Transverse colon (tissue), 4 donors: ENCODE data around the gene AP1AR. TPM values are rescaled to one million over a fixed set of nuclear protein-coding genes. Genes with fewer than 3 reads are reported as not detected.
"Not testable (repeated sequence)": the region's sequence is repeated elsewhere in the genome, so short reads cannot be mapped to it uniquely, and the experiment has no call there.

Experiments used
- DNase-seq: peaks from one replicate; pipeline ENCODE4 v3.0.0-alpha.2; 2019
- H3K27ac ChIP-seq, 4 donors: fragments of 200-600 bp; sonication (generic); 2 replicates each; pipeline ENCODE4 v1.5.1; 2016 to 2018; ENCODE audit warnings: inconsistent platforms in 4 of 4
- H3K27me3 ChIP-seq: fragments of 200-600 bp; sonication (generic); 2 replicates; pipeline ENCODE4 v1.5.1; 2017; ENCODE audit warnings: inconsistent platforms
- H3K36me3 ChIP-seq, 4 donors: fragments of 200-600 bp; sonication (generic); 2 replicates each; pipeline ENCODE4 v1.5.1; 2017 to 2019; ENCODE audit warnings: inconsistent platforms in 4 of 4
- H3K4me1 ChIP-seq, 4 donors: fragments of 200-600 bp; sonication (generic); 2 replicates each; pipeline ENCODE4 v1.5.1; 2017 to 2020; ENCODE audit warnings: inconsistent platforms in 4 of 4
- H3K4me3 ChIP-seq, 4 donors: fragments of 200-600 bp; sonication (generic); 1 replicate in 1 of 4; 2 replicates in 3 of 4; pipeline versions ENCODE4 v1.5.1 to v1.6.1; 2017 to 2019; ENCODE audit warnings: inconsistent platforms in 4 of 4
- H3K9me3 ChIP-seq, 2 donors: fragments of 200-600 bp; sonication (generic); 2 replicates each; pipeline ENCODE4 v1.5.1; 2017 to 2019; ENCODE audit warnings: inconsistent platforms in 2 of 2
- CTCF ChIP-seq, 5 experiments: fragments of 200-600 bp in 3 of 5; fragments of 450-650 bp in 2 of 5; sonication (generic) in 3 of 5; IDR thresholded peaks; 1 replicate in 2 of 5; 2 replicates in 3 of 5; pipeline ENCODE4 v1.5.1; 2016 to 2017; ENCODE audit warnings: antibody characterized with exemption in 5 of 5, inconsistent platforms in 3 of 5, mild to moderate bottlenecking in 2 of 5, moderate library complexity in 1 of 5
- EP300 ChIP-seq: sonication (generic); formaldehyde crosslinking; IDR thresholded peaks from one replicate; pipeline ENCODE4 v1.6.1; 2017; ENCODE audit warnings: antibody characterized with exemption, low read depth
- POLR2A ChIP-seq: fragments of 450-650 bp; IDR thresholded peaks from one replicate; pipeline ENCODE4 v1.6.1; 2016; ENCODE audit warnings: antibody characterized with exemption, mild to moderate bottlenecking, moderate library complexity
- POLR2AphosphoS5 ChIP-seq, 3 donors: sonication (generic); formaldehyde crosslinking; IDR thresholded peaks; one replicate each; pipeline ENCODE4 v1.6.1; 2016; ENCODE audit warnings: antibody characterized with exemption in 3 of 3
- WGBS, 2 donors: methylation state at CpG; one replicate each; pipeline ENCODE4 v1.1.5; 2018; ENCODE audit warnings: low coverage in 1 of 2; 5-methylcytosine and 5-hydroxymethylcytosine counted together
- in situ Hi-C, 4 donors: fragments of 200-750 bp; cut with MboI; loops; one replicate each; pipeline versions ENCODE4 v1.15.0 to v1.15.1; 2017; ENCODE audit warnings: low sequenced_read_pairs in 3 of 4, low pct_ligation_motif_present in 1 of 4, low pct_unique_long_range_greater_than_20kb in 1 of 4
- intact Hi-C: fragments of 100-400 bp; cut with DNase I; formaldehyde crosslinking; loops from one replicate; pipeline ENCODE4 v1.15.1; 2023; ENCODE audit warnings: low total_unique reads
- total RNA-seq, 4 donors: library from RNA; depleted of rRNA; stranded (reverse); fragments of >200 nt; gene quantifications; one replicate each; pipeline ENCODE4 v1.1.0, GENCODE V29; 2016

AP1AR gene
- total RNA-seq, 4 donors from 2014 or later, result 9.8 to 41.8 (median 38.7) TPM

- peak within 1 kb of the TSS; percentile 14 to 55 (median 38) for H3K4me3 ChIP-seq
- peak within 1 kb of the TSS; percentile 79 to 86 (median 83) for H3K27ac ChIP-seq
- TF ChIP-seq POLR2A (peak; percentile 68), POLR2AphosphoS5 (IDR thresholded peaks at IDR 0.05) (peak; percentile 84 to 89 (median 86)), CTCF (IDR thresholded peaks at IDR 0.05) (no peak)
- H3K36me3 ChIP-seq, result no peaks in the 10 kb centered on the region
- H3K4me1 ChIP-seq, result peaks cover 3 to 27% (median 7%) of the 10 kb centered on the region in 4 donors
- no peaks in the 10 kb centered on the region for H3K9me3 ChIP-seq
- intact Hi-C loops (no loop called here), in situ Hi-C loops (no loop called here)
- H3K27me3 ChIP-seq, result no peaks in the 10 kb centered on the region
- WGBS, 2 donors, result 1 to 3% methylated on average over 4 of the region's 4 CpGs
- no peak for DNase-seq
These were observed 65.6 kb downstream of the AP1AR start, which contains the start of gene ALPK1 for GRCh38 chr4:112296949-112297880. Gene ALPK1 (plus strand): TSS chr4:112297369.

- DNase-seq, result no peak
- TF ChIP-seq POLR2A (no peak), CTCF (IDR thresholded peaks at IDR 0.05) (no peak), EP300 (no peak), POLR2AphosphoS5 (IDR thresholded peaks at IDR 0.05) (no peak)
- 82 to 83% methylated on average over 3 to 4 of the region's 4 CpGs for WGBS, 2 donors
- Histone ChIP-seq H3K4me3 (no peak overlapping the region), H3K27ac (no peak overlapping the region), H3K36me3 (no peaks in the 10 kb centered on the region), H3K4me1 (peaks cover 3 to 31% (median 7%) of the 10 kb centered on the region in 4 donors), H3K9me3 (no peaks in the 10 kb centered on the region), H3K27me3 (no peaks in the 10 kb centered on the region)
- in situ Hi-C loops, result no loop called here
- intact Hi-C loops, result no loop called here
These were observed 68.1 kb downstream of the AP1AR start for GRCh38 chr4:112299721-112300120.

GRCh38 chr4:112302320-112303274, 71.0 kb downstream of the AP1AR start:
- peaks cover 3 to 21% (median 7%) of the 10 kb centered on the region in 4 donors for H3K4me1 ChIP-seq
- intact Hi-C loops, result no loop called here
- TF ChIP-seq POLR2A (no peak), POLR2AphosphoS5 (IDR thresholded peaks at IDR 0.05) (no peak), EP300 (no peak), CTCF (IDR thresholded peaks at IDR 0.05) (no peak)
- no peak overlapping the region for H3K27ac ChIP-seq
- no peaks in the 10 kb centered on the region for H3K27me3 ChIP-seq
- H3K36me3 ChIP-seq, result no peaks in the 10 kb centered on the region
- in situ Hi-C loops, result no loop called here
- no peak for DNase-seq
- H3K4me3 ChIP-seq, result no peak overlapping the region
- no peaks in the 10 kb centered on the region for H3K9me3 ChIP-seq
- WGBS, 2 donors, result 77 to 85% methylated on average over 4 to 5 of the region's 5 CpGs

- 55 to 80% methylated on average over 1 to 3 of the region's 3 CpGs for WGBS, 2 donors
- H3K4me1 ChIP-seq, H3K36me3 ChIP-seq, intact Hi-C loops, H3K9me3 ChIP-seq, H3K27ac ChIP-seq, H3K4me3 ChIP-seq, in situ Hi-C loops, DNase-seq, H3K27me3 ChIP-seq: not testable (repeated sequence)
These were observed 73.9 kb downstream of the AP1AR start for GRCh38 chr4:112305477-112305876.

GRCh38 chr4:112309263-112309791, 77.7 kb downstream of the AP1AR start:
- intact Hi-C loops, H3K9me3 ChIP-seq, H3K4me1 ChIP-seq, H3K27me3 ChIP-seq, H3K27ac ChIP-seq, in situ Hi-C loops, H3K4me3 ChIP-seq, DNase-seq, H3K36me3 ChIP-seq: not testable (repeated sequence)
- 75% methylated on average over 12 of the region's 12 CpGs; no CpG with 5 or more reads in 1 of the 2 donors for WGBS, 2 donors
